ENCODE results near the gene NOP53.

NOP53 gene

GRCh38 chr19:47745010-47745901 lies at the start of gene NOP53:
NOP53 (plus strand) TSS chr19:47745546; CDS start chr19:47745560, 14 bp downstream.
- Histone ChIP-seq H3K9ac (ENCODE audit: insufficient read length) (peak within 1 kb of the TSS; percentile 97), H3K27ac (peak within 1 kb of the TSS; percentile 92), H3K9me3 (ENCODE audit: low read depth, low read length) (no peaks in the 10 kb centered on the region), H3K36me3 (ENCODE audit: insufficient read depth, low read length) (peaks cover 35% of the 10 kb centered on the region), H3K4me3 (peak within 1 kb of the TSS; percentile 99)
- DNase-seq (ENCODE audit: low read depth, low spot score) = peak; percentile 95
- no peak for TF ChIP-seq EZH2 (IDR thresholded peaks at IDR 0.05)
- no peak for TF ChIP-seq FOXP2 (optimal IDR thresholded peaks at IDR 0.05; ENCODE audit: control extremely low read depth, extremely low read length, insufficient read depth)
- peak; percentile 85 for TF ChIP-seq POLR2AphosphoS5 (IDR thresholded peaks at IDR 0.05; ENCODE audit: borderline replicate concordance, low read depth, low read length)

- TF ChIP-seq POLR2AphosphoS5 (IDR thresholded peaks at IDR 0.05; ENCODE audit: borderline replicate concordance, low read depth, low read length) (no peak), EZH2 (IDR thresholded peaks at IDR 0.05) (no peak), FOXP2 (optimal IDR thresholded peaks at IDR 0.05; ENCODE audit: control extremely low read depth, extremely low read length, insufficient read depth) (no peak)
- H3K36me3 ChIP-seq (ENCODE audit: insufficient read depth, low read length) = peaks cover 15% of the 10 kb centered on the region; the same call in 1 of the 2 replicates
- DNase-seq (ENCODE audit: low read depth, low spot score) = no peak
- H3K9ac ChIP-seq (ENCODE audit: insufficient read length) = no peak overlapping the region
- H3K9me3 ChIP-seq (ENCODE audit: low read depth, low read length) = no peaks in the 10 kb centered on the region
- no peak overlapping the region for H3K4me3 ChIP-seq
- H3K27ac ChIP-seq = no peak overlapping the region
These were observed 48.7 kb upstream of the NOP53 start for GRCh38 chr19:47696635-47697034.

GRCh38 chr19:47697863-47698609 lies 47.3 kb upstream of the NOP53 start:
- no peaks in the 10 kb centered on the region for H3K9me3 ChIP-seq (ENCODE audit: low read depth, low read length)
- H3K9ac ChIP-seq (ENCODE audit: insufficient read length) = no peak overlapping the region

GRCh38 chr19:47698631-47699359 lies 46.6 kb upstream of the NOP53 start:
- Histone ChIP-seq H3K9me3 (ENCODE audit: low read depth, low read length) (no peaks in the 10 kb centered on the region), H3K36me3 (ENCODE audit: insufficient read depth, low read length) (peaks cover 15% of the 10 kb centered on the region; the same call in 1 of the 2 replicates), H3K4me3 (no peak overlapping the region), H3K9ac (ENCODE audit: insufficient read length) (no peak overlapping the region), H3K27ac (no peak overlapping the region)
- no peak for TF ChIP-seq POLR2AphosphoS5 (IDR thresholded peaks at IDR 0.05; ENCODE audit: borderline replicate concordance, low read depth, low read length)
- no peak for TF ChIP-seq EZH2 (IDR thresholded peaks at IDR 0.05)
- TF ChIP-seq FOXP2 (optimal IDR thresholded peaks at IDR 0.05; ENCODE audit: control extremely low read depth, extremely low read length, insufficient read depth) = no peak
- no peak for DNase-seq (ENCODE audit: low read depth, low spot score)

More at GRCh38 chr19:47697863-47698609, 47.3 kb upstream of the NOP53 start:
- no peak overlapping the region for H3K27ac ChIP-seq
- peaks cover 15% of the 10 kb centered on the region; the same call in 1 of the 2 replicates for H3K36me3 ChIP-seq (ENCODE audit: insufficient read depth, low read length)
- no peak overlapping the region for H3K4me3 ChIP-seq
- no peak for DNase-seq (ENCODE audit: low read depth, low spot score)
- TF ChIP-seq EZH2 (IDR thresholded peaks at IDR 0.05) = no peak
- TF ChIP-seq POLR2AphosphoS5 (IDR thresholded peaks at IDR 0.05; ENCODE audit: borderline replicate concordance, low read depth, low read length) = no peak
- TF ChIP-seq FOXP2 (optimal IDR thresholded peaks at IDR 0.05; ENCODE audit: control extremely low read depth, extremely low read length, insufficient read depth) = no peak

GRCh38 chr19:47699360-47699917 lies 45.9 kb upstream of the NOP53 start:
- Histone ChIP-seq H3K36me3 (ENCODE audit: insufficient read depth, low read length) (peaks cover 15% of the 10 kb centered on the region; the same call in 1 of the 2 replicates), H3K9me3 (ENCODE audit: low read depth, low read length) (no peaks in the 10 kb centered on the region), H3K9ac (ENCODE audit: insufficient read length) (no peak overlapping the region), H3K4me3 (no peak overlapping the region), H3K27ac (no peak overlapping the region)
- TF ChIP-seq POLR2AphosphoS5 (IDR thresholded peaks at IDR 0.05; ENCODE audit: borderline replicate concordance, low read depth, low read length) (no peak), EZH2 (IDR thresholded peaks at IDR 0.05) (no peak), FOXP2 (optimal IDR thresholded peaks at IDR 0.05; ENCODE audit: control extremely low read depth, extremely low read length, insufficient read depth) (no peak)
- DNase-seq (ENCODE audit: low read depth, low spot score) = no peak

- Histone ChIP-seq H3K9ac (ENCODE audit: insufficient read length) (no peak overlapping the region), H3K27ac (no peak overlapping the region), H3K36me3 (ENCODE audit: insufficient read depth, low read length) (peaks cover 15% of the 10 kb centered on the region; the same call in 1 of the 2 replicates), H3K9me3 (ENCODE audit: low read depth, low read length) (no peaks in the 10 kb centered on the region), H3K4me3 (no peak overlapping the region)
- DNase-seq (ENCODE audit: low read depth, low spot score) = no peak
- TF ChIP-seq FOXP2 (optimal IDR thresholded peaks at IDR 0.05; ENCODE audit: control extremely low read depth, extremely low read length, insufficient read depth) (no peak), EZH2 (IDR thresholded peaks at IDR 0.05) (no peak), POLR2AphosphoS5 (IDR thresholded peaks at IDR 0.05; ENCODE audit: borderline replicate concordance, low read depth, low read length) (no peak)
These were observed 44.2 kb upstream of the NOP53 start for GRCh38 chr19:47700934-47701716.

Data from SK-N-MC (cell line).